Measurements from ENCODE around the gene UBR4.

DNA sequence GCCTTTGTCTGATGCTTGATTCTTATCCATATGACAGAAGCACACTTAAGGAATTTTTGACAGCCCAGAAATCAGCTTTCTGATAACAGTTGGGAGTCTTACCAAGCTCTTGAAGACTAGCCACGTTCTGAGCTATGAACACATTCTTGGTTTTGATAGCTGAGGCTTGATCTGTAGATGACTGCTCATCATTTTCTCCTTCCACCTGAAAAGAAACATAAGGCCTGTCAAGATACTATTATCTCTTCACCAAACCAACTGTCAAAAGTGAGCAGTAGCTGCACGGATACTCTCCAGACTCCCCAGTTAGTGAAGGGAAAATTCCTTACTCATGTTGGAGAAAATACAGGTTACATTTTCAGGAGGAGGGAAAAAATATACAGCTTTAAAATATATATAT is 12.2 kb downstream of the UBR4 start:
- no peak for TF ChIP-seq CTCF (IDR thresholded peaks at IDR 0.05; ENCODE audit: borderline replicate concordance, extremely low read depth, low read length, poor library complexity, severe bottlenecking)
- TF ChIP-seq EZH2 (IDR thresholded peaks at IDR 0.05; ENCODE audit: borderline replicate concordance, low read depth, low read length, severe bottlenecking): no peak
